ENCODE measurements around the gene DIMT1. TPM values are rescaled to one million over a fixed set of nuclear protein-coding genes. Genes with fewer than 3 reads are reported as not detected.

The DIMT1 gene
- total and polyA plus RNA-seq, 2 of the 8 experiments (the other 6 are each of a cell fraction or from before 2014, with no cell fraction given), result 19.3 to 42.1 TPM

DNA sequence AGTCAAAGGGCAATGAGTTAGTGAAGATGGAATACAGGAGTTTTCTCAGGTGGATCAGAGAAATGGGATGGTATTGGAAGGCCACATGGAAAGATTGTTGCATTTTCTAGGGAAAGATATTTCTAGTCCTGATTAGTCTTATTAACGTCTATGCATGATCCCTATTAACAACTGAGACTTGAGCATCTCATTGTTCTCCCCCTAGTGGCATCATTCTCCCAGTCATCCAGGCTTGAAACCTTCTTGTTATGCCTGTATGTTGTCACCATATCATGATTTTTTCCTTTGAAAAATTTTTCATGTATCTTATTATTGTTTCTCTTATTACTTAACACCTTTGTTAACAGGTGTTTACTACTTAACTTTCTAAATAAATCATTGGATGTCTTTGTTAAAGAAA is 63.3 kb downstream of the DIMT1 start:
- Histone ChIP-seq H2AFZ (ENCODE audit: low read length) (no peak overlapping the region), H2AK5ac (ENCODE audit: low read depth, low read length) (no peak overlapping the region), H3K4me1 (replicated peaks in 1 of 4; ENCODE audit: control insufficient read depth in 3 of 4, insufficient read depth in 4 of 4, low read length in 3 of 4) (no peaks in the 10 kb centered on the region), H2BK5ac (ENCODE audit: low read depth, low read length) (no peak overlapping the region), H3K36me3 (ENCODE audit: control insufficient read depth in 2 of 4, insufficient read depth in 4 of 4, low read length in 3 of 4) (no peaks in the 10 kb centered on the region), H4K91ac (replicated peaks; ENCODE audit: insufficient read length, low read length) (no peak overlapping the region), H2BK15ac (ENCODE audit: low read length) (no peak overlapping the region), H3K14ac (ENCODE audit: insufficient read length) (no peak overlapping the region), H4K5ac (ENCODE audit: insufficient read length, low read depth, low read length) (no peak overlapping the region), H2BK20ac (ENCODE audit: low read length) (no peak overlapping the region), H2BK120ac (replicated peaks; ENCODE audit: low read depth, low read length) (no peak overlapping the region), H3K56ac (replicated peaks; ENCODE audit: insufficient read length, low read depth, low read length) (no peak overlapping the region), H3K4me3 (ENCODE audit: extremely low read depth in 1 of 4, insufficient read depth in 2 of 4, low read depth in 3 of 4, low read length in 4 of 4) (no peak overlapping the region), H3K9me3 (ENCODE audit: insufficient read depth in 2 of 2, low read depth in 1 of 2, low read length in 1 of 2) (no peaks in the 10 kb centered on the region), H3K18ac (ENCODE audit: extremely low read depth, low read length) (no peak overlapping the region), H3K27ac (ENCODE audit: low read depth, low read length) (no peak overlapping the region), H4K8ac (ENCODE audit: extremely low read depth, insufficient read depth, low read length) (no peak overlapping the region), H3K9ac (replicated peaks in 1 of 4; ENCODE audit: extremely low read depth in 1 of 4, low read depth in 3 of 4, low read length in 3 of 4) (no peak overlapping the region), H4K20me1 (replicated peaks in 1 of 2; ENCODE audit: control insufficient read depth in 1 of 2, insufficient read depth in 2 of 2, low read length in 2 of 2) (peaks cover 8 to 13% of the 10 kb centered on the region in 2 experiments), H3K79me2 (ENCODE audit: control insufficient read depth in 1 of 2, insufficient read depth in 2 of 2, low read length in 2 of 2) (peaks cover 11 to 80% of the 10 kb centered on the region in 2 experiments), H3K27me3 (replicated peaks in 1 of 4; ENCODE audit: control insufficient read depth in 3 of 4, extremely low read depth in 1 of 4, insufficient read depth in 3 of 4, low read length in 3 of 4) (no peaks in the 10 kb centered on the region), H3K23me2 (ENCODE audit: low read depth, low read length) (no peaks in the 10 kb centered on the region), H3K23ac (ENCODE audit: insufficient read length) (no peak overlapping the region), H3K4ac (replicated peaks; ENCODE audit: insufficient read length, low read depth, low read length) (no peak overlapping the region), H3K4me2 (ENCODE audit: insufficient read depth in 1 of 2, low read depth in 2 of 2, low read length in 2 of 2) (no peak overlapping the region), H2BK12ac (ENCODE audit: low read depth, low read length) (no peak overlapping the region), H3K79me1 (ENCODE audit: low read depth, low read length) (peaks cover 3% of the 10 kb centered on the region; the same call in 1 of the 2 replicates)
- POLR2A ChIA-PET (ENCODE audit: partially characterized antibody), result no interaction called here
- CTCF ChIA-PET (ENCODE audit: partially characterized antibody), result interaction anchor here (0.6 to 1.6 kb wide), 8 partner anchors 10 to 164 kb away, joined by 3 to 4 read pairs (median 3); no protein-coding TSS in a partner anchor
- WGBS, 2 experiments (ENCODE audit: extremely low coverage in 1 of 2, insufficient coverage in 1 of 2, insufficient read length in 1 of 2, insufficient replicate concordance in 2 of 2, low coverage in 1 of 2, low lambda C conversion rate in 2 of 2, missing lambda C conversion rate in 1 of 2), result 81% methylated on average over 1 of the region's 1 CpG; no CpG with 5 or more reads in 1 of the 2 experiments
- DNase-seq (ENCODE audit: low read depth in 1 of 2, low spot score in 2 of 2) (no peak), FAIRE-seq (no peak)
- TF ChIP-seq JUN (IDR thresholded peaks at IDR 0.05; ENCODE audit: low read depth, low read length) (no peak), RAD21 (IDR thresholded peaks at IDR 0.05 in 1 of 2, conservative IDR thresholded peaks at IDR 0.05 in 1 of 2; ENCODE audit: low read depth in 2 of 2, low read length in 2 of 2) (peak; percentile 25 to 28; a peak in 3 of 4 replicates), EP300 (IDR thresholded peaks at IDR 0.05; ENCODE audit: borderline replicate concordance in 1 of 2, low read depth in 2 of 2, low read length in 2 of 2) (no peak), MAFK (IDR thresholded peaks at IDR 0.05; ENCODE audit: low read depth, low read length) (no peak), SP2 (IDR thresholded peaks at IDR 0.05; ENCODE audit: low read length) (no peak), TAF7 (optimal IDR thresholded peaks at IDR 0.05; ENCODE audit: borderline replicate concordance, low read depth, low read length) (no peak), CTBP2 (IDR thresholded peaks at IDR 0.05; ENCODE audit: borderline replicate concordance, insufficient read depth, insufficient read length, low read length) (no peak), SIN3A (conservative IDR thresholded peaks at IDR 0.05 in 1 of 2, IDR thresholded peaks at IDR 0.05 in 1 of 2; ENCODE audit: low read depth in 1 of 2, low read length in 2 of 2) (no peak), NANOG (IDR thresholded peaks at IDR 0.05; ENCODE audit: insufficient read depth, low read depth, low read length, poor library complexity, severe bottlenecking) (no peak)
- TF ChIP-seq, protein P1, sequence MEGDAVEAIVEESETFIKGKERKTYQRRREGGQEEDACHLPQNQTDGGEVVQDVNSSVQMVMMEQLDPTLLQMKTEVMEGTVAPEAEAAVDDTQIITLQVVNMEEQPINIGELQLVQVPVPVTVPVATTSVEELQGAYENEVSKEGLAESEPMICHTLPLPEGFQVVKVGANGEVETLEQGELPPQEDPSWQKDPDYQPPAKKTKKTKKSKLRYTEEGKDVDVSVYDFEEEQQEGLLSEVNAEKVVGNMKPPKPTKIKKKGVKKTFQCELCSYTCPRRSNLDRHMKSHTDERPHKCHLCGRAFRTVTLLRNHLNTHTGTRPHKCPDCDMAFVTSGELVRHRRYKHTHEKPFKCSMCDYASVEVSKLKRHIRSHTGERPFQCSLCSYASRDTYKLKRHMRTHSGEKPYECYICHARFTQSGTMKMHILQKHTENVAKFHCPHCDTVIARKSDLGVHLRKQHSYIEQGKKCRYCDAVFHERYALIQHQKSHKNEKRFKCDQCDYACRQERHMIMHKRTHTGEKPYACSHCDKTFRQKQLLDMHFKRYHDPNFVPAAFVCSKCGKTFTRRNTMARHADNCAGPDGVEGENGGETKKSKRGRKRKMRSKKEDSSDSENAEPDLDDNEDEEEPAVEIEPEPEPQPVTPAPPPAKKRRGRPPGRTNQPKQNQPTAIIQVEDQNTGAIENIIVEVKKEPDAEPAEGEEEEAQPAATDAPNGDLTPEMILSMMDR (IDR thresholded peaks at IDR 0.05; ENCODE audit: control extremely low read depth in 1 of 3, insufficient read depth in 1 of 3, low read depth in 1 of 3, low read length in 3 of 3), result peak in 1 of 3 experiments; percentile 61; a peak in 2 of 4 replicates
